Endothelial cell of umbilical vein (primary cell): Measurements from ENCODE around the gene HOXA13. TPM values are rescaled to one million over a fixed set of nuclear protein-coding genes. Genes with fewer than 3 reads are reported as not detected.
A peak's percentile ranks its signal among the peaks of the same experiment; 100 is the strongest.

Experiments
- BruUV-seq: library from RNA; stranded (reverse); fragments of 400-500 nt; replicated peaks from 2 replicates; lab custom pipeline; 2021; lab: Mats Ljungman, UMichigan
- CTCF ChIA-PET: fragments of 300-600, 350-600 bp; sonication (Branson Sonifier 250); formaldehyde crosslinking; loops from one replicate; lab custom pipeline; 2021; ENCODE audit warnings: antibody characterized with exemption, inconsistent platforms; lab: Charles Lee
- POLR2A ChIA-PET: fragments of 300-600, 350-600 bp; sonication (Branson Sonifier 250); formaldehyde crosslinking; loops from one replicate; lab custom pipeline; 2021; ENCODE audit warnings: antibody characterized with exemption, inconsistent platforms; lab: Charles Lee
- DNase-seq: peaks from one replicate; pipeline ENCODE4 v3.0.0-alpha.2; 2011; ENCODE audit warnings: low read depth, low spot score
- FAIRE-seq: peaks from 2 replicates; lab custom pipeline; 2011; peaks lifted over from hg19 to GRCh38; lab: Jason Lieb, UNC
- H2AFZ ChIP-seq: 2 replicates; pipeline ENCODE4 v1.6.0; 2012; ENCODE audit warnings: low read depth, low read length, control low read depth, inconsistent platforms
- H3K27ac ChIP-seq: 2 replicates; pipeline ENCODE4 v1.5.1; 2011; ENCODE audit warnings: low read depth, mild to moderate bottlenecking, control low read depth, low read length, moderate library complexity; ENCODE audit not compliant: insufficient read depth
- H3K27me3 ChIP-seq, 2 experiments: 2 replicates each; pipeline versions ENCODE4 v1.6.0 to v1.6.1; 2011; ENCODE audit warnings: low read length in 2 of 2, mixed read lengths in 1 of 2; ENCODE audit not compliant: control insufficient read depth in 2 of 2, insufficient read depth in 2 of 2
- H3K36me3 ChIP-seq, 2 experiments: 2 replicates in 1 of 2; 3 replicates in 1 of 2; pipeline ENCODE4 v1.5.1; 2011; ENCODE audit warnings: low read length in 2 of 2, mild to moderate bottlenecking in 1 of 2, moderate library complexity in 1 of 2; ENCODE audit not compliant: control insufficient read depth in 2 of 2, insufficient read depth in 2 of 2; ENCODE audit errors: extremely low read depth in 1 of 2
- H3K4me1 ChIP-seq: 3 replicates; pipeline ENCODE4 v1.5.1; 2011; ENCODE audit warnings: mild to moderate bottlenecking, low read length; ENCODE audit not compliant: control insufficient read depth, insufficient read depth; ENCODE audit errors: extremely low read depth
- H3K4me2 ChIP-seq: 2 replicates; pipeline ENCODE4 v1.6.1; 2011; ENCODE audit warnings: low read length, control low read depth, mixed read lengths; ENCODE audit not compliant: insufficient read depth
- H3K4me3 ChIP-seq, 3 experiments: fragments of 200-600 bp in 1 of 3; sonication (generic), shearing (Covaris generic) in 1 of 3; replicated peaks in 1 of 3; 2 replicates each; pipeline ENCODE4 v1.5.1; 2011 to 2016; ENCODE audit warnings: control low read depth in 3 of 3, low read length in 3 of 3, mild to moderate bottlenecking in 2 of 3, inconsistent platforms in 1 of 3, low read depth in 1 of 3, moderate library complexity in 1 of 3; ENCODE audit not compliant: insufficient read depth in 1 of 3
- H3K79me2 ChIP-seq: 2 replicates; pipeline ENCODE4 v1.6.0; 2012; ENCODE audit warnings: low read length, inconsistent platforms; ENCODE audit not compliant: control insufficient read depth, insufficient read depth
- H3K9ac ChIP-seq: replicated peaks from 2 replicates; pipeline ENCODE3; 2011; ENCODE audit warnings: low read length, control low read depth; ENCODE audit not compliant: insufficient read depth; ENCODE audit errors: extremely low read depth
- H3K9me1 ChIP-seq: replicated peaks from 3 replicates; pipeline ENCODE4 v1.6.0; 2011; ENCODE audit warnings: mild to moderate bottlenecking, low read length; ENCODE audit not compliant: control insufficient read depth, insufficient read depth; ENCODE audit errors: extremely low read depth
- H3K9me3 ChIP-seq: replicated peaks from 2 replicates; pipeline ENCODE4 v1.5.1; 2012; ENCODE audit warnings: low read length, inconsistent platforms; ENCODE audit not compliant: control insufficient read depth, insufficient read depth
- H4K20me1 ChIP-seq: replicated peaks from 2 replicates; pipeline ENCODE3; 2011; ENCODE audit warnings: mild to moderate bottlenecking, low read length; ENCODE audit not compliant: control insufficient read depth, insufficient read depth; ENCODE audit errors: extremely low read depth
- CTCF ChIP-seq, 2 donors: IDR thresholded peaks; 1 replicate in 1 of 2; 2 replicates in 1 of 2; pipeline ENCODE4 v1.5.1; 2011; ENCODE audit warnings: low read length in 2 of 2, mild to moderate bottlenecking in 2 of 2, moderate library complexity in 2 of 2, control low read depth in 1 of 2, inconsistent platforms in 1 of 2, low read depth in 1 of 2; ENCODE audit not compliant: insufficient read depth in 1 of 2; ENCODE audit errors: extremely low read depth in 1 of 2
- EZH2 ChIP-seq: IDR thresholded peaks from 2 replicates; pipeline ENCODE4 v1.6.1; 2012; ENCODE audit warnings: borderline replicate concordance, low read depth, mild to moderate bottlenecking, moderate library complexity, low read length, inconsistent platforms; ENCODE audit not compliant: severe bottlenecking
- FOS ChIP-seq: IDR thresholded peaks from 2 replicates; pipeline ENCODE4 v1.6.1; 2011; ENCODE audit warnings: mild to moderate bottlenecking, low read length, moderate library complexity, borderline replicate concordance; ENCODE audit not compliant: insufficient read depth
- MAX ChIP-seq: IDR thresholded peaks from 2 replicates; pipeline ENCODE4 v1.6.1; 2011; ENCODE audit not compliant: insufficient read depth, insufficient read length
- MYC ChIP-seq: IDR thresholded peaks from one replicate; pipeline ENCODE4 v1.6.1; 2011; ENCODE audit warnings: mild to moderate bottlenecking, low read depth, low read length
- POLR2AphosphoS5 ChIP-seq: IDR thresholded peaks from 2 replicates; pipeline ENCODE4 v1.6.1; 2012; ENCODE audit warnings: low read depth, mild to moderate bottlenecking, control low read depth, low read length, moderate library complexity; ENCODE audit not compliant: insufficient read depth
- dilution Hi-C: fragments of 300-500 bp; cut with MboI; formaldehyde crosslinking; loops from one replicate; pipeline ENCODE4 v1.15.0; 2019; ENCODE audit warnings: low sequenced_read_pairs; ENCODE audit not compliant: extremely low pct_ligation_motif_present
- intact Hi-C: fragments of 100-400 bp; cut with micrococcal nuclease; formaldehyde crosslinking; loops from one replicate; pipeline ENCODE4 v1.10.0; 2022
- polyA plus RNA-seq, 4 experiments: library from polyadenylated mRNA; depleted of rRNA in 3 of 4; stranded (reverse) in 3 of 4; unstranded in 1 of 4; fragments of >200 nt; gene quantifications; 2 replicates each; pipeline versions ENCODE4 v1.2.1 to v1.2.3, GENCODE V29; 2011 to 2012; ENCODE audit warnings: missing spikeins in 1 of 4
- total RNA-seq: library from RNA; stranded (reverse); gene quantifications from 2 replicates; pipeline ENCODE4 v1.2.3, GENCODE V29; 2021

The HOXA13 gene
- total and polyA plus RNA-seq, 2 donors (not counting 3 experiments of a cell fraction or from before 2014, with no cell fraction given), result 0.22 TPM; not detected in 1

GRCh38 chr7:27177795-27178320 lies 22.0 kb downstream of the HOXA13 start:
- H3K9me1 ChIP-seq, result no peaks in the 10 kb centered on the region
- intact Hi-C loops, result loop anchor here (1.0 kb wide), 1 partner anchor 7 kb away; the partner anchor contains the start of gene HOXA11
- ChIA-PET POLR2A (interaction anchor here (0.9 to 2.5 kb wide), 3 partner anchors 7 to 12 kb away, joined by 3 to 8 read pairs (median 7); partner anchors contain the start of genes HOXA11 and HOXA9), CTCF (interaction anchor here (0.7 to 8.0 kb wide), 15 partner anchors 8 to 597 kb away, joined by 3 to 86 read pairs (median 8); partner anchors contain the start of genes HOXA3, HOXA5, HOXA6 and HOXA7)
- no peaks in the 10 kb centered on the region for H4K20me1 ChIP-seq
- no peaks in the 10 kb centered on the region for H3K9me3 ChIP-seq
- FAIRE-seq (no peak), DNase-seq (no peak)
- H3K36me3 ChIP-seq, result no peaks in the 10 kb centered on the region
- no peak overlapping the region for H2AFZ ChIP-seq
- dilution Hi-C loops, result no loop called here
- peaks cover 94% of the 10 kb centered on the region for H3K79me2 ChIP-seq
- peak overlapping the region; percentile 95 for H3K9ac ChIP-seq
- peaks cover 61% of the 10 kb centered on the region for H3K4me1 ChIP-seq
- H3K4me2 ChIP-seq, result peak overlapping the region; percentile 98
- H3K27me3 ChIP-seq, result no peaks in the 10 kb centered on the region
- no TSS peak for BruUV-seq
- peak overlapping the region; percentile 53 to 94 (median 69) for H3K4me3 ChIP-seq
- peak overlapping the region; percentile 96 for H3K27ac ChIP-seq
- TF ChIP-seq POLR2AphosphoS5 (no peak), EZH2 (no peak), MAX (no peak), CTCF (IDR thresholded peaks at IDR 0.05; ENCODE audit: extremely low read depth in 1 of 2, insufficient read depth in 1 of 2, low read depth in 1 of 2, low read length in 2 of 2) (no peak), FOS (no peak), MYC (no peak)
